CD4-positive, alpha-beta T cell (primary cell): ENCODE data around the gene CSHL1. TPM values are rescaled to one million over a fixed set of nuclear protein-coding genes. Genes with fewer than 3 reads are reported as not detected.

Source experiments
- total RNA-seq, 174 experiments: library from RNA in 2 of 174; stranded (reverse) in 2 of 174; gene quantifications; one replicate each; pipeline ENCODE4 v1.2.3 and lab custom pipeline; 2021 to 2026

The CSHL1 gene
- total RNA-seq, 2 experiments from 2014 or later: not detected

Other genes with a start within 250 kb of the CSHL1 start
- 100 to 1,000 TPM; 711 to 727 TPM for gene LIMD2, start 211.1 kb downstream of the CSHL1 start, total RNA-seq
- 10 to 100 TPM; 50.9 to 51.0 TPM for gene STRADA, start 169.5 kb downstream of the CSHL1 start, total RNA-seq
- 10 to 100 TPM; 31.0 to 31.3 TPM for gene CCDC47, start 137.7 kb downstream of the CSHL1 start, total RNA-seq
- gene DDX42, start 137.1 kb downstream of the CSHL1 start, total RNA-seq: 100 to 1,000 TPM; 112 to 117 TPM
- 10 to 100 TPM; 83.1 to 84.6 TPM for gene PSMC5, start 83.8 kb downstream of the CSHL1 start, total RNA-seq
- 10 to 100 TPM; 47.6 to 51.1 TPM for gene FTSJ3, start 83.6 kb downstream of the CSHL1 start, total RNA-seq
- gene SMARCD2, start 68.6 kb downstream of the CSHL1 start, total RNA-seq: 100 to 1,000 TPM; 102 to 111 TPM
- gene CSH2, start 37.6 kb downstream of the CSHL1 start, total RNA-seq: not detected
- gene GH2, start 29.3 kb downstream of the CSHL1 start, total RNA-seq: not detected
- not detected for gene CSH1, start 14.7 kb downstream of the CSHL1 start, total RNA-seq
- not detected for gene GH1, start 7.6 kb upstream of the CSHL1 start, total RNA-seq
- gene CD79B, start 21.1 kb upstream of the CSHL1 start, total RNA-seq: 1 to 10 TPM; 5.3 to 5.5 TPM
- gene SCN4A, start 61.7 kb upstream of the CSHL1 start, total RNA-seq: under 1 TPM in 1 of 2 experiments, not detected in 1; 0.03 TPM
- gene PRR29, start 87.1 kb upstream of the CSHL1 start, total RNA-seq: under 1 TPM; 0.56 to 0.71 TPM
- 10 to 100 TPM; 50.6 to 54.7 TPM for gene ICAM2, start 109.4 kb upstream of the CSHL1 start, total RNA-seq
- 10 to 100 TPM; 62.7 to 67.8 TPM for gene ERN1, start 218.9 kb upstream of the CSHL1 start, total RNA-seq